Calu3 (cell line): Measurements from ENCODE around the gene CAMK1D. TPM values are rescaled to one million over a fixed set of nuclear protein-coding genes. Genes with fewer than 3 reads are reported as not detected.

Experiments
- BruUV-seq: library from RNA; stranded (reverse); fragments of 400-500 nt; replicated peaks from 2 replicates; lab custom pipeline; 2021; lab: Mats Ljungman, UMichigan
- CTCF ChIA-PET: fragments of 300-600 bp; sonication (Branson Sonifier 250); formaldehyde crosslinking; loops from one replicate; lab custom pipeline; 2022; ENCODE audit warnings: antibody characterized with exemption; lab: Charles Lee
- DNase-seq: peaks from one replicate; pipeline ENCODE4 v3.0.0; 2022
- H3K27ac Mint-ChIP-seq: one replicate; pipeline ENCODE4 v1.8.0; 2022; ENCODE audit warnings: mixed read lengths; ENCODE audit not compliant: unreplicated experiment
- H3K27me3 Mint-ChIP-seq: one replicate; pipeline ENCODE4 v1.8.0; 2022; ENCODE audit warnings: mixed read lengths; ENCODE audit not compliant: unreplicated experiment
- H3K36me3 Mint-ChIP-seq: one replicate; pipeline ENCODE4 v1.8.0; 2022; ENCODE audit warnings: mild to moderate bottlenecking, moderate library complexity, mixed read lengths; ENCODE audit not compliant: insufficient read depth, unreplicated experiment
- H3K4me1 Mint-ChIP-seq: one replicate; pipeline ENCODE4 v1.8.0; 2022; ENCODE audit warnings: mild to moderate bottlenecking, low read depth, mixed read lengths; ENCODE audit not compliant: unreplicated experiment
- H3K4me3 Mint-ChIP-seq: one replicate; pipeline ENCODE4 v1.8.0; 2022; ENCODE audit warnings: mild to moderate bottlenecking, low read depth, moderate library complexity, mixed read lengths; ENCODE audit not compliant: unreplicated experiment
- H3K9me3 Mint-ChIP-seq: one replicate; pipeline ENCODE4 v1.8.0; 2022; ENCODE audit warnings: low read depth, mixed read lengths; ENCODE audit not compliant: unreplicated experiment
- intact Hi-C: fragments of 100-400 bp; cut with micrococcal nuclease; formaldehyde crosslinking; loops from one replicate; pipeline ENCODE4 v1.10.0; 2022; ENCODE audit not compliant: unreplicated experiment
- total RNA-seq: library from RNA; stranded (reverse); gene quantifications from 2 replicates; pipeline ENCODE4 v1.2.3, GENCODE V29; 2022
- TF ChIP-seq, protein P1 (sequence below): fragments of 200-600 bp; IDR thresholded peaks from one replicate; pipeline ENCODE4 v1.8.0; 2022; ENCODE audit warnings: antibody characterized with exemption; ENCODE audit not compliant: unreplicated experiment

The CAMK1D gene
- total RNA-seq, 1 experiment from 2014 or later, result 2.6 TPM

DNA sequence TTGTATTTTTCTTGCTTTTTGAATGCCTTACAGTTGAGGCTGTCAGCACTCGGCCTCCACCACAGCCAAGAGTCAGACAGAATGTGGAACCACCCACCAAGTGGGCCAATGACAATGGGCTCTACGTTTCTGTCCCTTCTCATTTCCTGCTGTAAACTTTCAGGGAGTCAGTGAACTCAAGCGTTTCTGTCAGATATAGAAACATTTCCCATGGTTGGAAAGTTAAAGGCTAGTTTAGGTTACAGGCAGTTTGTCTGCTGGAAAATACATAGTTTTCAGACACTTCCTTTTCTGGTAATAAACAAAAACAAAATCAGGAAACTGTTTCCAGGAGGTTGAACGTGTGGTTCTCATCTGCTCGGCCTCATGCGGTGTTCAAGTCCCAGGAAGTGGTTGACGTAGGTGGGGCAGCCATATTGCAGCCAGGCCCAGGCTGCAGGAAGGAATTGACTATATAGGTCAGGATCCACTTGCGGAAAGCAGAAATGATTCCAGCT is 245.1 kb downstream of the CAMK1D start:
- CTCF ChIA-PET, result no interaction called here
- Mint-ChIP-seq H3K36me3 (no peaks in the 10 kb centered on the region), H3K9me3 (no peaks in the 10 kb centered on the region), H3K27ac (no peak overlapping the region), H3K27me3 (peaks cover 86% of the 10 kb centered on the region), H3K4me1 (no peaks in the 10 kb centered on the region), H3K4me3 (no peak overlapping the region)
- intact Hi-C loops, result no loop called here
- DNase-seq, result no peak
- BruUV-seq, result no TSS peak
- TF ChIP-seq, protein P1, sequence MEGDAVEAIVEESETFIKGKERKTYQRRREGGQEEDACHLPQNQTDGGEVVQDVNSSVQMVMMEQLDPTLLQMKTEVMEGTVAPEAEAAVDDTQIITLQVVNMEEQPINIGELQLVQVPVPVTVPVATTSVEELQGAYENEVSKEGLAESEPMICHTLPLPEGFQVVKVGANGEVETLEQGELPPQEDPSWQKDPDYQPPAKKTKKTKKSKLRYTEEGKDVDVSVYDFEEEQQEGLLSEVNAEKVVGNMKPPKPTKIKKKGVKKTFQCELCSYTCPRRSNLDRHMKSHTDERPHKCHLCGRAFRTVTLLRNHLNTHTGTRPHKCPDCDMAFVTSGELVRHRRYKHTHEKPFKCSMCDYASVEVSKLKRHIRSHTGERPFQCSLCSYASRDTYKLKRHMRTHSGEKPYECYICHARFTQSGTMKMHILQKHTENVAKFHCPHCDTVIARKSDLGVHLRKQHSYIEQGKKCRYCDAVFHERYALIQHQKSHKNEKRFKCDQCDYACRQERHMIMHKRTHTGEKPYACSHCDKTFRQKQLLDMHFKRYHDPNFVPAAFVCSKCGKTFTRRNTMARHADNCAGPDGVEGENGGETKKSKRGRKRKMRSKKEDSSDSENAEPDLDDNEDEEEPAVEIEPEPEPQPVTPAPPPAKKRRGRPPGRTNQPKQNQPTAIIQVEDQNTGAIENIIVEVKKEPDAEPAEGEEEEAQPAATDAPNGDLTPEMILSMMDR, result no peak

DNA sequence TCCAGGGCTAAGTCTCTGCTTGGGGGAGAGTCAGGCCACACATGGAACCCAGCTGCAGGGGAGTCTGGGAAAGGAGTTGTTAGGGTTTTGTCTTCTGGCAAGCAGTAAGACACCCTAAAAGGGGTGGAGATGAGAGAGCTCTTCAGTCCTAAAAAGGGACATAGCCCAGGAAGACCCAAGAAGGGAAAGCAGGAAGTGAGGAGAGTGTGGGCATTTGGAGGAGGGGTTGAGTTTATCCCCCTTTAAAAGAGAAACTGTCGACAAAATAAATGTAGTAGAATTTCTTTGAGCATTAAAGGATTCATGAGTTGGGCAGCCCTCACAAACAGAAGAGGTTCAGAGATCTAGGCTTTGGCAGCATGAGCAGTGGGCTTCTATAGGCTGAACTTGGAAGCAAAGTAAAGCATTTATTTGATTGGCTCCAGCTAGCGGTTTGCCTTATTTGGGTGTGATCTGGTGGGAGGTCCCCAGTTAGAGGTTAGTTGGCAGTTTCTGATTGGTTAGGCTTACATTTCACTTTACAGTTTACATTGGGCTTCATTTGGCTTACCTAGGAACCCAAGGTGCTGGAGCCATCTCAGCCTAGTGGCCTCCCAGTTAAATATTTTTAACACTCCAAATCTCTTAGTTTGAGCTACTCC is 246.7 kb downstream of the CAMK1D start:
- no TSS peak for BruUV-seq
- no peak overlapping the region for H3K27ac Mint-ChIP-seq

DNA sequence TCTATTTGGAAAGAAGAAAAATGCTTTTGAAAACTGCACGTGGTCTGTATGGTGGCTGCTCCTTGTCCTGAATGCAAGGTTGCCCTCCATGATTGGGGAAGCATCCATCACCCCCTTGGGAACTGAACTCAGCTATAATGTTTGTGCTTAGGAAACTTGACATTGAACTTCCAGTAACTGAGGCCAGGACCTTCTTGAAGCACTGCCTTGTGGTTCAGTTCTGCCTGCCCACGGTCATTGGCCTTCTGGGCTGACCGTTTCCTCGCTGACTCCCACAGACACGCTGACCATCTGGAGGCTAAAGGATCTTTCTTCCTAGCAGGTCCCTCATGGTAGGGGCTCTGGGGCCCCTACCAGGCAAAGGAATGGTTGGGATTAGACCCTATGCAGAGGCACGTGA is 247.8 kb downstream of the CAMK1D start:
- intact Hi-C loops, result no loop called here
- H3K4me3 Mint-ChIP-seq, result no peak overlapping the region
- no peaks in the 10 kb centered on the region for H3K4me1 Mint-ChIP-seq
- no peaks in the 10 kb centered on the region for H3K9me3 Mint-ChIP-seq
- BruUV-seq, result no TSS peak
- H3K27ac Mint-ChIP-seq, result no peak overlapping the region
- peaks cover 86% of the 10 kb centered on the region for H3K27me3 Mint-ChIP-seq
- TF ChIP-seq, protein P1, result no peak
- CTCF ChIA-PET, result no interaction called here
- H3K36me3 Mint-ChIP-seq, result no peaks in the 10 kb centered on the region
- no peak for DNase-seq

More for the DNA sequence above, 246.7 kb downstream of the CAMK1D start:
- intact Hi-C loops, result no loop called here
- CTCF ChIA-PET, result no interaction called here
- no peak for DNase-seq
- Mint-ChIP-seq H3K4me3 (no peak overlapping the region), H3K27me3 (peaks cover 86% of the 10 kb centered on the region), H3K36me3 (no peaks in the 10 kb centered on the region), H3K9me3 (no peaks in the 10 kb centered on the region), H3K4me1 (no peaks in the 10 kb centered on the region)
- TF ChIP-seq, protein P1, result no peak

DNA sequence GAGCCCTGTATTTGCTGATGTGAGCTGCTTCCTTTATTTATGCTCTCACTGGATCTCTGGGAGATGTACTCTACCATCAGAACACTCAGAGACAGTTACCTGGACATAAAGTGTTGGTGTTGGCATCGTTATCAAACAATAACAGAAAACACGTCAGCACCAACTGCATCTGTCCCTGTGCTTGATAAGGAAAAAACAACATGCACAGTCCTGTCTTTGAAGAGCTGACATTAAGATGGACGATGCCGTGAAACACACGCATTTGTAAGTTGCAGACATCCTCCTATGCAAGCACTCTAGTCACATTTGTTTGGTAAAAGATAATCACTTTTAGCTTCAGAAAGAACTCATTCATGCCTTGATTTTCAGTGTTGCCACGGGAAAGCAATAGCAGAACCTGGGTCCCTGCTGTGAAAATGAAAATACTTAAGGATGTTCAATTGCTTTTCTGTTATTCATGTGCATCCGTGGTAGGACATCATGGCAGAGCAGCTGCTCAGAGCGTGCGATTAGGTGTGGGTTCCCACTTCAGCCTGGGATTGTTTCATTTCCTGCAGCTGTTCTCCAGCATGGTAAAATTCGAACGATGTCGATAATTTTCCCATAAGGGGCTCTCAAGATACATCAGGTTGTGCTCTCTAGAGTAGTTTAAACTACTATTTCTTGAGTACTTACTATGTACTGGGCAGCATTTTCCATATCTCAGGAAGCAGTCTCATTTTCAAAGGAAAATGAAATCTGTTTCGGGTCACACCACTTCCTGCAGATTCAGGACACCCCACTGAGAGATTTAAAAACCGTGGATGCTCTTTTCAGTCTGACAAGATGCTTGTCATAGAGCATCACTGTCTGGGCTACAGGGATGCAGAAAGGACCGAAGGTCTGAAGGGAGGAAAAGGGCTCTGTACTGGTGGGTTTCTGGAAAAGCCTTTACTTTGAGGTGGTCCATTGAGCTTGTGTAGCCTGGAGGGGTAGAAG is 248.7 kb downstream of the CAMK1D start:
- CTCF ChIA-PET, result no interaction called here
- BruUV-seq, result no TSS peak
- TF ChIP-seq, protein P1, result no peak
- no peaks in the 10 kb centered on the region for H3K4me1 Mint-ChIP-seq
- no peaks in the 10 kb centered on the region for H3K36me3 Mint-ChIP-seq
- no peak for DNase-seq
- peaks cover 86% of the 10 kb centered on the region for H3K27me3 Mint-ChIP-seq
- no peaks in the 10 kb centered on the region for H3K9me3 Mint-ChIP-seq
- H3K4me3 Mint-ChIP-seq, result no peak overlapping the region
- intact Hi-C loops, result no loop called here
- H3K27ac Mint-ChIP-seq, result no peak overlapping the region
